ENCODE results near the gene SCT. TPM values are rescaled to one million over a fixed set of nuclear protein-coding genes. Genes with fewer than 3 reads are reported as not detected.

SCT gene
- total and polyA plus RNA-seq, 2 of the 8 experiments (the other 6 are each of a cell fraction or from before 2014, with no cell fraction given), result 1.7 to 2.0 TPM

DNA sequence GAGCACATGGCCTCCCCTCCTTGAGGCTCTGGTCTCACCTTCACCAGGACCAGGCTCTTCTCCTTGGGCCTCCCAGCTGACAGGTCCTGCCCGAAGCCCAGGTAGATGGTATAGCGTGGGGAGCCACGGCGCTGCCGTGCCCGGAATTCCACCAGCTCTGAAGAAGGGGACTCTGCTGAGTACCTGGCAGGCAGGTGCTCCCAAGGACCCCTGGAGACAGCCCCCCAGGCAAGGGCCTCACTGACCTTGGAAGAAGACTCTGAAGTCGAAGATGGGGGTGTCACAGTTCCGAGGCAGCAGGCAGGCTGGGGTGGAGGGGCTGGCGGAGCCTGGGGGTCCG, 14.1 kb downstream of the SCT start:
- WGBS, 2 experiments (ENCODE audit: extremely low coverage in 1 of 2, insufficient coverage in 1 of 2, insufficient read length in 1 of 2, insufficient replicate concordance in 2 of 2, low coverage in 1 of 2, low lambda C conversion rate in 2 of 2, missing lambda C conversion rate in 1 of 2), result 94% methylated on average over 10 of the region's 10 CpGs; no CpG with 5 or more reads in 1 of the 2 experiments
- Histone ChIP-seq H3K4me1 (replicated peaks in 1 of 4; ENCODE audit: control insufficient read depth in 3 of 4, insufficient read depth in 4 of 4, low read length in 3 of 4) (peaks cover 0 to 15% (median 3%) of the 10 kb centered on the region in 4 experiments; a peak in 5 of 7 replicates), H2BK15ac (ENCODE audit: low read length) (no peak overlapping the region), H3K9me3 (ENCODE audit: insufficient read depth in 2 of 2, low read depth in 1 of 2, low read length in 1 of 2) (no peaks in the 10 kb centered on the region), H3K18ac (ENCODE audit: extremely low read depth, low read length) (no peak overlapping the region), H4K91ac (replicated peaks; ENCODE audit: insufficient read length, low read length) (no peak overlapping the region), H4K8ac (ENCODE audit: extremely low read depth, insufficient read depth, low read length) (no peak overlapping the region; the same call in 1 of the 2 replicates), H3K27me3 (replicated peaks in 1 of 4; ENCODE audit: control insufficient read depth in 3 of 4, extremely low read depth in 1 of 4, insufficient read depth in 3 of 4, low read length in 3 of 4) (no peaks in the 10 kb centered on the region), H4K5ac (ENCODE audit: insufficient read length, low read depth, low read length) (no peak overlapping the region), H3K14ac (ENCODE audit: insufficient read length) (no peak overlapping the region), H3K9ac (replicated peaks in 1 of 4; ENCODE audit: extremely low read depth in 1 of 4, low read depth in 3 of 4, low read length in 3 of 4) (no peak overlapping the region), H4K20me1 (replicated peaks in 1 of 2; ENCODE audit: control insufficient read depth in 1 of 2, insufficient read depth in 2 of 2, low read length in 2 of 2) (peaks cover 21 to 29% of the 10 kb centered on the region in 2 experiments), H2AK5ac (ENCODE audit: low read depth, low read length) (no peak overlapping the region), H3K36me3 (ENCODE audit: control insufficient read depth in 2 of 4, insufficient read depth in 4 of 4, low read length in 3 of 4) (peaks cover 16 to 46% (median 36%) of the 10 kb centered on the region in 4 experiments), H3K27ac (ENCODE audit: low read depth, low read length) (no peak overlapping the region), H2BK20ac (ENCODE audit: low read length) (no peak overlapping the region), H3K79me1 (ENCODE audit: low read depth, low read length) (peaks cover 6% of the 10 kb centered on the region), H2AFZ (ENCODE audit: low read length) (no peak overlapping the region), H3K56ac (replicated peaks; ENCODE audit: insufficient read length, low read depth, low read length) (no peak overlapping the region), H3K4me2 (ENCODE audit: insufficient read depth in 1 of 2, low read depth in 2 of 2, low read length in 2 of 2) (no peak overlapping the region; a peak in 1 of 4 replicates), H3K4ac (replicated peaks; ENCODE audit: insufficient read length, low read depth, low read length) (no peak overlapping the region), H2BK12ac (ENCODE audit: low read depth, low read length) (no peak overlapping the region), H3K79me2 (ENCODE audit: control insufficient read depth in 1 of 2, insufficient read depth in 2 of 2, low read length in 2 of 2) (no peaks in the 10 kb centered on the region), H2BK5ac (ENCODE audit: low read depth, low read length) (no peak overlapping the region), H2BK120ac (replicated peaks; ENCODE audit: low read depth, low read length) (no peak overlapping the region), H3K23ac (ENCODE audit: insufficient read length) (no peak overlapping the region), H3K23me2 (ENCODE audit: low read depth, low read length) (peaks cover 3% of the 10 kb centered on the region; the same call in 1 of the 2 replicates), H3K4me3 (ENCODE audit: extremely low read depth in 1 of 4, insufficient read depth in 2 of 4, low read depth in 3 of 4, low read length in 4 of 4) (no peak overlapping the region)
- DNase-seq (ENCODE audit: low read depth in 1 of 2, low spot score in 2 of 2), result no peak
- ChIA-PET POLR2A (ENCODE audit: partially characterized antibody) (interaction anchor here (1.0 to 2.3 kb wide), 8 partner anchors 13 to 151 kb away, joined by 3 to 20 read pairs (median 4); partner anchors contain the start of genes DRD4 and SCT), CTCF (ENCODE audit: partially characterized antibody) (interaction anchor here (0.6 to 2.4 kb wide), 9 partner anchors 17 to 131 kb away, joined by 3 to 11 read pairs (median 6); no protein-coding TSS in a partner anchor)
- TF ChIP-seq SIRT6 (IDR thresholded peaks at IDR 0.05; ENCODE audit: low read length) (no peak), MAX (IDR thresholded peaks at IDR 0.05) (0 out of 2 replicates have a peak, but pooled peaks have one; percentile 63)
- no peak for FAIRE-seq
